Measurements from ENCODE around the gene DMD.
"Not testable (repeated sequence)": the region's sequence is repeated elsewhere in the genome, so short reads cannot be mapped to it uniquely, and the experiment has no call there.

DMD gene

DNA sequence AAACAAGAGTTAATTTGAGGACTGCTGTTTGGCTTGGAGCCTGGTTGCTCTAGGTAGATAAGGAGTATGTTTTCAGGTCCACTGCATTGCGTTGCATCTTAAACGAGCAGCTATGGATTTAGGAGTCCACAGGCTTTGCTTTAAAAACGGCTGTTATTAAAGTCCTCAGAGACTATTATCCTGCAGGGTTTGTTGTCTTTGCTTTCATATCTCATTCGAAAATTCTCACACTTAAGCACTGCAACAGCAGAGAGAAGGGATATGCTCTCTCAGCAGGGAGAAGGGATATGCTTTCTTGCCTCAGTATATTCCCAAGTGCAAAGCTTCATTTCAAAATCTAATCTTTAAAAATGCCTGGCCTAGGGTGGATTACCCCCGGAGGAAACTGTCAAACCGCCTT, 1694.8 kb downstream of the DMD start:
- no peak for TF ChIP-seq POLR2A (IDR thresholded peaks at IDR 0.05; ENCODE audit: low read depth, low read length)

DNA sequence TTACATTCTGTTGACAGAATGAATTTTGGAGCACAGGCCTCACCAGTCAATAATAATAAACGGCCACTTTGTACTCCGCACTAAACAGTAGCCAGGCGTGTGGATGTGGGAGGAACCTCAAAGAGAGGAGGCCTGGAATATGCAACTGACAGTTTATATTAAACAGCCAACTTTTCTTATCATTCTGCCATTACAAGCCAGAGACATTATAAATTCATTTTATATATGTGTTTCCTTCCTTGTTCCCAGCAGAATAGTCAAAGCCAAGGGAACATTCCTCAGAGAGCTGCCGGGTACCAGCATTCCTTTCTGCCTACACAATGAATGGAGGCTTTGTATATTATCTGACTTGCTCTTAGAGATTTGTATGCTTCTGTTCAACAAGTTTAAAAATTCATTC, 1703.0 kb downstream of the DMD start:
- no peak for DNase-seq (ENCODE audit: insufficient read length, low spot score)
- no peak for FAIRE-seq
- TF ChIP-seq POLR2A (IDR thresholded peaks at IDR 0.05; ENCODE audit: low read depth, low read length), result no peak

More for the DNA sequence above, 1694.8 kb downstream of the DMD start:
- no peak for DNase-seq (ENCODE audit: insufficient read length, low spot score)
- FAIRE-seq, result no peak

DNA sequence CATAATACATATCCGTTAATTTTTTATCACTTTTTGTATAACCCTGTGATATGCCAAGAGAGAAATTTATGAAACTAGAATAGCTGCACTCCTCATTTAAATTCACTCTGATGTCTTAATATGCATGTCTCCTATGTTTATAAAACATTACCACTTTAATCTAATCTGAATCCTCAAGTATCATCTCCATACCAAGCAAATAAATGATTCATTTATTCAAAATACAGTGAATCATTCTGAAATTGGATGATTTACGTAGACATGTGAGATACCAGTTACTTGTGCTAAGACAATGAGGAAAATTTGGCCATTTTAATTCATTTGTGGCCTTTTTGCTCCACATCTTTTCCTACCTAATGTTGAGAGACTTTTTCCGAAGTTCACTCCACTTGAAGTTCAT, 1704.4 kb downstream of the DMD start:
- FAIRE-seq, result no peak
- no peak for TF ChIP-seq POLR2A (IDR thresholded peaks at IDR 0.05; ENCODE audit: low read depth, low read length)
- no peak for DNase-seq (ENCODE audit: insufficient read length, low spot score)

DNA sequence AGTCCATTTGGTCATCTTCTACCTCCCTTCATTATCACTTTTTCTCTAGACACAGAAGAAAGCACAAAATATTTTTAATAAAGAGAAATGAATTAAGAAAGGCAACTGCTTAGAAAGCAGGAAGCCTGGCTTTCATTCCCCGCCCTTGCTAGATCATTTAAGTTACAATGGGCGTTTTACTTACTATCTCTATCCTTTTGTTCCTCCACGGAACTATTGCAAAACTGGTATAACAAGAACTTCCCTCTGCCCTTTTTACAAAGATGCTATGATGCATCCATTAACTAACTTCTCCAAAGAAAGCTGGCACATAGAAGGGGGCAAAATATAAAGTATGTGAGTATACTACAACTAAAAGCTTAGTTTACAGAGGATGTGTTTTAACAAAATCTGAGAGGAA, 1705.0 kb downstream of the DMD start:
- TF ChIP-seq POLR2A (IDR thresholded peaks at IDR 0.05; ENCODE audit: low read depth, low read length), result no peak
- DNase-seq (ENCODE audit: insufficient read length, low spot score), result no peak
- no peak for FAIRE-seq

DNA sequence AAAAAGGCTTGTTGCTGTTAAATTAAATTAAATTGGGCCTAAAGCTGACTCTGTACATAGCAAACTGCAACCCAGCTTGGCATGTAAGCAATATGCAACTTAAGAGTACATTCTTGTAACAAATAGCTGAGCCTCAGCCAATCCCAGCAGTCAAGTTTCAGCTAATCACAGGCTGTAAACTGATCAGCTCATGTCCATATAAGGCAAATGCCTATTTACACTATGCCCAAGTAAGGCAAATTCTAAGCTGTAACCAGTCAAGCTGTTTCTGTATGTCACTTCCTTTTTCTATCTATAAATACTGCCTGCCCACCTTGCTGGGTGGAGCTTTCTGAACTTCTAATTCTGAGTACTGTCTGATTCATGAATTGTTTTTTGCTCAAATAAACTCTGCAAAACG, 1710.4 kb downstream of the DMD start:
- FAIRE-seq (no peak), DNase-seq (ENCODE audit: insufficient read length, low spot score) (no peak)
- no peak for TF ChIP-seq POLR2A (IDR thresholded peaks at IDR 0.05; ENCODE audit: low read depth, low read length)

DNA sequence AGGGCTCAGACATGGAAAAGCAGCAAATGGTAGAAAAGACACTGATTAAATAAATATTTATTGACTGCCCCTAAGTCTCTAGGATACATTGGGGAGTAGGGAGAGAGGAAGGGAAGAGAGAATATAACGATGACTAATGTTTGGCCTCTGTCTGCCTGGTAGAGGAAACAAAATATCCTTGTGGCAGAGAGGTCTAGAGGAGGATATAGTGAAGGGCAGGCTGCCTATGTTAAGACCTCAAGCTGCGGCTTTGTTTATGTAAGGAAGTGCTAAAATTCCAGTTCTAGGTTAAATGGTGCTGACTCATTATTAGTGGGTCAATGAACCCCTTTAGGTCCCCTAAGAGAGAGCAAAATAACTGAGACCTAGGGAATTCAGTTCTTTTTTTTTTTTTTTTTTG, 1712.2 kb downstream of the DMD start:
- DNase-seq (ENCODE audit: insufficient read length, low spot score) (no peak), FAIRE-seq (no peak)
- no peak for TF ChIP-seq POLR2A (IDR thresholded peaks at IDR 0.05; ENCODE audit: low read depth, low read length)

DNA sequence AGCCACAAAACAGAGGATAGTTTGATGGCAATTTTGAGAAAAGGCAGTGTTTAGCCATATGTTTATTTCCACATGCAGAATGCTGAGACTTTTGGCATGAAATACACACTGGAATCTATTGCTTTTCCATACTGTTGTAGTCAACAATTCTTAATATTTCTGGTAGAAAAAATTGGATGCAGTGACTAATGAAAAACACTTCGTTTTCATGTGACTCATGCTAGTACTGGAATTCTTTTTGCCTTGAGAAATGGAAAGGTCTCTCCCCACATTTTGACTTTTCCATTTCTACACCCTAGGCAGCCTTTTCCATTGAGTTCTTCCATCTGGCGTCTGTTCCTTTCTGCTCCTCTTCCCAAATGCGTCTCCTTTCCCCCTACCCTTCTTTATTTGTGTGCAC, 1714.3 kb downstream of the DMD start:
- DNase-seq (ENCODE audit: insufficient read length, low spot score) (no peak), FAIRE-seq (no peak)
- no peak for TF ChIP-seq POLR2A (IDR thresholded peaks at IDR 0.05; ENCODE audit: low read depth, low read length)

DNA sequence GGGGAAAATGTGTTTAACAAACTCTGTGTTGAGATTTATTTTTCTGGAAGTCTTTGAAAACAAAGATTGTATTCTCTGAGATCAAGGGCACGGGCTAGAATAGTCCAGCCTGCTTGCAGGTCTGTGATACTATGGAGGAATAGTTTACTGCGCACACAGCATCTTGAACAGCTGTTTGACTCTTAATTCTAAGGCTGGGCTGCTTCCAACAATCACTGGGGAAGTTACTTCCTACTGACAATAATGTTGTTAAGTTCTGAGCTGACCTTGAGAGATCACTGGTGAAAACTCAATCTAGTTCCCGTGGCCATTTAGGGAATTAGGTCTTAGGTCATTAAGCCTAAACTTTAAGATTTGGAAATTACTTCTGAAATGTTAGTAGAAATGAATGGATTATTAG, 1723.4 kb downstream of the DMD start:
- DNase-seq (ENCODE audit: insufficient read length, low spot score), result no peak
- TF ChIP-seq POLR2A (IDR thresholded peaks at IDR 0.05; ENCODE audit: low read depth, low read length), result no peak
- no peak for FAIRE-seq

DNA sequence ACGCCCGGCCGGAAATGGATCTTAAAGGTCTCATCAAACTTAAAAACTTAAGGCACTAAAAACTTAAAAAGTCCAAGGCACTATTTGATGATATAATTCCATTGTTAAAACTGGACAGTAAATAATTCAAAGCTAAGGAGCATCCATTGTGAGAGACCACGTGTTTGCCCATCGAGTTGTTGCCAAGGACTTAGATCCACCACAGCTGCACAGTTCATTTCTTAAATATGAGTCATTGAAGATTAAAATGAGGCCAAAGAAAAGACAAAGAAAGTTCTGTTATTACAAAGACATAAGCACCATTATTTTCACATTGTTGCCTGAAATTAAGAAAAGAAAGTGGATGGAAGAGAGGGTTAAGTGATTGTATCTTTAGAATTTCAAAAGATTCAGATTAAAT, 1728.0 kb downstream of the DMD start:
- FAIRE-seq (no peak), DNase-seq (ENCODE audit: insufficient read length, low spot score) (no peak)
- TF ChIP-seq POLR2A (IDR thresholded peaks at IDR 0.05; ENCODE audit: low read depth, low read length), result no peak

DNA sequence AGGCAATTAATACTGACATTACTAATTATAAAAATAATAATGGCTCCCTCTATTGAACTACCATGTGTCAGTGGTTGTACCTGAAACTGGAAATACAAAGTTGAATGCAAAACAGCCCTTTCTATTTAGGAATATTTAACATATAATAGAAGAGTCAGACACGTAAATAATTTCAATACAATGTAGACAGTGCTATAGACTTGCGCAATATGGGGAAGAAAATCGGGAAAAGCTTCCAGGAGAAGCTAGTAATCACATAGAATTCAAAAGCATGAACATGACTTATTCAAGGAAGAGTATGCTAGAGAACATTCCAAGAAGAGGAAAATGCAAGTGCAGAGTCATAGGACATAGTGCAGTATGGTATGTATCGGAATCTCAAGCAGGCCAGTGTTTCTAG, 1730.7 kb downstream of the DMD start:
- no peak for DNase-seq (ENCODE audit: insufficient read length, low spot score)
- no peak for FAIRE-seq
- TF ChIP-seq POLR2A (IDR thresholded peaks at IDR 0.05; ENCODE audit: low read depth, low read length), result no peak

DNA sequence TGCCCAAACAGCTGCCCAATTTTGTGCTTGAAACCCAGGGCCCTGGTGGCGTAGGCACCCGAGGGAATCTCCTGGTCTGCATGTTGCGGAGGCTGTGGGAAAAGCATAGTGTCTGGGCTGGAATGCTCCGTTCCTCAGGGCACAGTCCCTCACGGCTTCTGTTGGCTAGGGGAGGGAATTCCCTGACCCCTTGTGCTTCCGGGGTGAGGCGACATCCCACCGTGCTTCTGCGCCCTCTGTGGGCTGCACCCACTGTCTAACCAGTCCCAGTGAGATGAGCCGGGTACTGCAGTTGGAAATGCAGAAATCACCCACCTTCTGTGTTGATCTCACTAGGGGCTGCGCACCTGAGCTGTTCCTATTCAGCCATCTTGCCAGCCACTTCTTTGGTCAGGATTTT, 1740.1 kb downstream of the DMD start:
- DNase-seq (ENCODE audit: insufficient read length, low spot score) (no peak), FAIRE-seq (no peak)

DNA sequence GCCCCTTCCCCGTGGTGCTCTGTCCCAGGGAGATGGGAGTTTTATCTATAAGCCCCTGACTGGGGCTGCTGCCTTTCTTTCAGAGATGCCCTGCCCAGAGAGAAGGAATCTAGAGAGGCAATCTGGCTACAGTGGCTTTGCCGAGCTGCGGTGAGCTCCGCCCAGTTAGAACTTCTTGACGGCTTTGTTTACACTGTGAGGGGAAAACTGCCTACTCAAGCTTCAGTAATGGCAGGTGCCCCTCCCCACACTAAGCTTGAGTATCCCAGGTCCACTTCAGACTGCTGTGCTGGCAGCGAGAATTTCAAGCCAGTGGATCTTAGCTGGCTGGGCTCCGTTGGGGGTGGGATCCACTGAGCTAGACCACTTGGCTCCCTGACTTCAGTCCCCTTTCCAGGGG, 1740.6 kb downstream of the DMD start:
- not testable (repeated sequence) for DNase-seq (ENCODE audit: insufficient read length, low spot score); FAIRE-seq

More for the DNA sequence above, 1740.1 kb downstream of the DMD start:
- TF ChIP-seq POLR2A (IDR thresholded peaks at IDR 0.05; ENCODE audit: low read depth, low read length), result no peak

DNA sequence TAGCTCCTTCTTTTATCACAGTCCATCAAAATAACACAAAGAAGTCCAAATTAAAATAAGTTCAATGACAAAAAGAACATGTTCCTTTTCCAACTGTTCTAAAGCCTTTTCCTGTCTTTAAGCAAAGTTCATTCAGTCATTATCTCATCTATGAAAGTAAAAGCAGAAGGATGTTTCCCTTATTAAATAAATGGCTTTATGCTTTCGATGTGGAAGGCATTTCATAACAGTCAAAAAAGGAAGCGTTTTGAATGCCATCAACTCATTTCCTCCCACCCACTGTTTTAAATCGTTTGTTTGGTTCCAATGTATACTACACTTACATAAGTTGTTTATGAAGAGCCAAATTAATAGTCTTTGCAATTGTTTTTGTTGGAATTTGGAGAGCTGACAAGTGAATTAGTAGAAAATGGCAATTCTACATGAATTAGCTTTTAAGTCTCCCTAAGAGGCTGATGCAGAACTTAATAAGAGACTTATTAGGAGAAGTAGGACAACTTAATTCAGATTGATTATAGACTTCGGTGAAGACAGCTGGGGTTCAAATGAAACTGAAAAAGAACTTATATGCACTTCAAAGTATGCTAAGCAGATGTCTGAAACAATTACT, 1746.9 kb downstream of the DMD start:
- FAIRE-seq (no peak), DNase-seq (ENCODE audit: insufficient read length, low spot score) (no peak)
- no peak for TF ChIP-seq POLR2A (IDR thresholded peaks at IDR 0.05; ENCODE audit: low read depth, low read length)

DNA sequence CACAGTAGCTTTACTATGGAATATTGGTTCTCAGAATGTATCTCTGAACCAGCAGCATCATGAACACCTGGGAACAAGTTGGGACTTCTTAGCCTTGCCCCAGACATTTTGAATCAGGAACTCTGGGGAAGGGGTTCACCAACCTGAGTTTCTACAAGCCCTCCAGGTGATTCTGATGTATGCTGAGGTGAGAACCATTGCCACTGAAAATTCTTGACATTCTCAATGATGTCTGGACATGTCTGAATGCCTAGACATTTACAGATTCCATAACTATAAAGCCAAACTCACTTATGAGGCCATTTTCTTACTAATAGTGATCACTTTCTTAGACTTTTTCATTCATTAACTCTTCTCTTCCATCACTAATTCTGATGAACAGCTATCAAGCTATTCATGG, 1750.1 kb downstream of the DMD start:
- no peak for FAIRE-seq
- TF ChIP-seq POLR2A (IDR thresholded peaks at IDR 0.05; ENCODE audit: low read depth, low read length), result no peak
- DNase-seq (ENCODE audit: insufficient read length, low spot score), result no peak

DNA sequence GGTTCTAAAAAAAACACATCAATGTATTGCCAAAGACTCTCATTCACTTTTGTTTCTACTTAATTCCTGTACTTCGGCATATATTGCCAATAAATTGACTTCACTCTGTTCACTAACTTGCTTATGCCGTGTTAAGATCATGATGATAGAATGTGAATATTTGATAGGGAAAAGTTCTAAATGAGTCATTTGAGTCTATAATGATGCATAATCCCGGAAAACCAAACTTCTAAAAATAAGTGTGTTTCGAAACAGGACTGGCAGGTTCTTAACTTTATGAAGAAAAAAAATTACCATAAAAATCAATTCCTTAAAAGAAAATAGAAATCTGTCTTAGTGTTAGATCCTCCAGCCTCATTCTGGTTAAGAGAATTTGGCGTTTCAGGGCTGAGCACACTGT, 1752.0 kb downstream of the DMD start:
- no peak for FAIRE-seq
- no peak for TF ChIP-seq POLR2A (IDR thresholded peaks at IDR 0.05; ENCODE audit: low read depth, low read length)
- no peak for DNase-seq (ENCODE audit: insufficient read length, low spot score)

DNA sequence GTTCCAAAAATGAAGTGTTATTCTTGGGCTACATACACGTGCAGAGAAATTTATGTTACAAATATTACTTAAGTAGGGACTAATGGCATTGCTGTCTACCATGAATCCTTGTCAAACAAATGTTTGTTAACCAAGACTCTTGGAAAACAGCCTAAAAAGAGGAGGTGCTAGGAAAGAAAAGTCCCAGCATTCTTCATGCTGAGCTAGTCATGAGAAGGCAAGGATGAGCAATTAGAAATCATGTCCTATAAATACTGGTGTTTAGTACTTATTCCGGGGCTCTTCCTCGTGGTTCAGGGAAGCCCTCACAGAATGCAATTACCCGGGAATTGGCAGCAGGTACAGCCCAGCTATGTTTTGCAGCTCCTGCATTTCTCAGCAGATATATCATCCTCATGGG, 1761.4 kb downstream of the DMD start:
- TF ChIP-seq POLR2A (IDR thresholded peaks at IDR 0.05; ENCODE audit: low read depth, low read length), result no peak
- no peak for FAIRE-seq
- no peak for DNase-seq (ENCODE audit: insufficient read length, low spot score)

All from H54 (cell line).